NCI-H2081 treated with DMSO at 0.1 percent for 48 hours (cell line): ENCODE data around the gene CLIP1.
"Not testable (repeated sequence)": the region's sequence is repeated elsewhere in the genome, so short reads cannot be mapped to it uniquely, and the experiment has no call there.

Experiments used
- DNase-seq: peaks from one replicate; lab custom pipeline; 2025; lab: John Stamatoyannopoulos, UW

Gene CLIP1

DNA sequence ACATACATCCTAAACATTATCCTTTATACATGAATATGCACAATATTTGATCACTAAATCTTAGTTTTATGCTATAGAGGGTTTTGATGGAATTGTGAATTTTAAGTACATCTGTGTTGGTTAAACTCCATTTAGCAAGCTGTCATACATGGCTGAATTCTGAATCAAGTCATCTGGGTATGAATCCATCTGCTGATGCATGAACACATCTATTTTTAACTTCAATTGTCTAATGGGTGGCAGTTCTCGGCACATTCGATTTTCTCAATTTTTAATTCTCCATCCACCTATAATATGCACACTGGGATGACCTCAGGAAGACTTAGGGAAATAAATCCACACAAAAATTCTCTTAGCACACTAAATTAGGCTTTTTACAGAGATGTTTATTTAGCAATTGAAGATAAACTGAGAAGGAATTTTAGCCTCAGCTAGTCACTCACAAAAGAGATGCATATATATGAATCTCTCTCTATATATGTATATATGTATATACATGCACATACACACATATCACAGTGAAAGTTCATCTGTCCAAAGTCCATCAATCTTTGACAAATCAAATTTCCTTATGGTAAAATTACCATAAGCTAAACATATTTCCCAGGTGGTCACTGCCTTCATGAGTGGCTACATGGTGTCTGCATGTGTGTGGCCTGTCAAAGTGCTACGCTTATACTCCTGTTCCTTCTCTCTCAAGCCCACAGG lies 111.7 kb downstream of the CLIP1 start:
- DNase-seq: no peak

DNA sequence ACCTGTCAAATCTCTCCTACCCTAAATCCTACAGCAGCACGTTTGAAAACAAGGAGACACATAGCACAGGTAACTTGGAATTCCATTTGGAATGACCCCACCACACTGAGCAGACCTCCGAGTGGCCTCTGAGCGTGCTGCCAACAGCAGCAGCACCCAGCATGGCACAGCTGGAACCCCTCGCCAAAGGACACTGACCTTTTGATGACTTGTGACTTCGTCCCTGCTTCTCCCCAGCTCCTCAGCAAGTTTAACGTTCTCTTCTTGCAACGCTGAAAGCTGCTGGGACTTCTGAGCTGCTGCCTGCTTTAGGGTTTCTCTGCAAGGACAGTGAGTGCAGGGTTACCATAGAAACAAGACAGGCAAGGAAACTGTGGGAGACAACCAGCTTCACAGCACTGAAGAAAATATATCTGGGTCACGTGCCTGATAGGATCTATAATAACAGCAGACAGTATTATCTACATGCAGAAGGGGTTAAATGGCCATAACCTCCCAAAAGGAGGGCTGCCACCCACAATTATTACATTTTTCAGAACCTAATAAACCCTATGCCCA lies 112.8 kb downstream of the CLIP1 start:
- no peak for DNase-seq

GRCh38 chr12:122308811-122309210 lies 113.7 kb downstream of the CLIP1 start:
- DNase-seq: no peak

DNA sequence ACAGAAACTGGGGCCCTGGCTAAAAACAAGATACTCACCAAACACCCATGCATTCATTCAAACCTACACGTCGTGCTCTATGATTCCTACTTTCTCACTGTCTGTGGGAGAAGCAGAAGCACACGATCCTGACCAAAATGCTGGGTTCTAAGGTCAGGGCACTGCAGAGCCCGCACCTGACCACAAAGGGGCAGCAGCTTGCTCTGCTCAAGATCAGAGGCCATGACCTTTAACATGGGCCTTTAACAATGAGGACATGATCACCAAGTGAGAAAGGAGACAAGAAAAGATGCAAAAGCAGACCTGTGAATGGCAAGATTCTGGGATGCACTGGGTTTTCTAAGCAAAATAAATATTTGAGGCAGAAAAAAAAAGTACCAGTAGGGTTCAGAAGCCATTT lies 116.1 kb downstream of the CLIP1 start:
- no peak for DNase-seq

GRCh38 chr12:122304924-122305323 lies 117.5 kb downstream of the CLIP1 start:
- DNase-seq: peak; percentile 91

DNA sequence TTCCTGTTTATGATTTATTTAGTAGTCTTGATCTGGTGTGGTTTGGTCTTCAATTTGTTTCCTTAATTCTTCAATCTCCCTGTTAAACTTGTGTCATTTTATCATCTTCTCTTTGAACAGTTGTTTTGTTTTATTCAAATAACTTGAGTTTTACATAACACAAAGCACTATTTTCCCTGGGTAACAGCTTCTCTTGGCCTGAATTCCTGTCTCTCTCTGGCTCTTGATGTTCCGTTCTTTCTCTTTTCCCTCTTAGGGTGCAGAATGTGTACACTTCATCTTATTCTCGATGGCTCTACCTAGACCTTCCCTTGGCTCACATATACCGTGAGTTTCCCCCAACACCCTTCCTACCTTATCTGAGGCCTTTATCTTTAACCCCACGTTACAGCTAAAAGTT lies 119.4 kb downstream of the CLIP1 start:
- no peak for DNase-seq

DNA sequence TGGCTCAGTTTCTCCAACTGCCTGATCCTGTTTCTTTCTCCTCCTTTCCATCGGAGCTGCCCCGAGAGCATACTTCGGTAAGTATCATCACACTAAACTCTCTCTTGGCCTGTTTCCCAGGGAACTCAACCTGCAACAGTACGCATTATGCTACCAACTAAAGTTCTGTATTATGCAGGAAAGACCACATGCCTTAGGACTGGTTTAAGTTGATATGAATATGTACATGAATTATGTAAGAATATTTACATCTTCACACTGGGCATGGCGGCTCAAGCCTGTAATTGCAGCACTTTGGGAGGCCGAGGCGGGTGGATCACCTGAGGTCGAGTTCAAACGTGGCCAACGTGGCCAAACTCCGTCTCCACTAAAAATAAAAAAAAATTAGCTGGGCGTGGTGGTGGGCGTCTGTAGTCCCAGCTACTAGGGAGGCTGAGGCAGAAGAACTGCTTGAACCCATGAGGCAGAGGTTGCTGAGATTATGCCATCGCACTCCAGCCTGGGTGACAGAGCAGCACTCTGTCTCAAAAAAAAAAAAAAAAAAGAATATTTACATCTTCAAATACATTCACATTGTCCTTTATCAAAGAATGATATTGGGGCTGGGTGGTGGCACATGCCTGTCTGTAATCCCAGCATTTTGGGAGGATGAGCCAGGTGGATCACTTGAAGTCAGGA lies 124.3 kb downstream of the CLIP1 start:
- no peak for DNase-seq

DNA sequence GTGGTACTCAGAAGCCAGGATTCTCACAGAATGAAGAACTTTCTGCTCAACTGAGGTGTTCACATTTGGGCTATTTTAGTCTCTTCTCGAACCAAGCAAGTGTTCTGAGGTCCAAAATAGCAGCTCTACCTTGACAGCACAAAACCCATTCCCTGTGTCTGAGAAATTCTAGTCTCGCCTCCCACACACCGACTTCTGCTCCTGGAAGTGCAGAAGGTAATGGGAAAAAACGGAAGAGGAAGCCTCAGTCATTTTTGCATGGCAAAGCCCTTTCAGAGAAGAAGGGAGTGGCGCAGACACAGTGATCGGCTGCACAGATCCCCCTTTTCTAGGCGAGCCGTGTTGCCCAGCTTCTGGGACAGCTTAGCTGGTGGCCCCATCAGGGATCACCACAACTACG lies 125.0 kb downstream of the CLIP1 start:
- no peak for DNase-seq

DNA sequence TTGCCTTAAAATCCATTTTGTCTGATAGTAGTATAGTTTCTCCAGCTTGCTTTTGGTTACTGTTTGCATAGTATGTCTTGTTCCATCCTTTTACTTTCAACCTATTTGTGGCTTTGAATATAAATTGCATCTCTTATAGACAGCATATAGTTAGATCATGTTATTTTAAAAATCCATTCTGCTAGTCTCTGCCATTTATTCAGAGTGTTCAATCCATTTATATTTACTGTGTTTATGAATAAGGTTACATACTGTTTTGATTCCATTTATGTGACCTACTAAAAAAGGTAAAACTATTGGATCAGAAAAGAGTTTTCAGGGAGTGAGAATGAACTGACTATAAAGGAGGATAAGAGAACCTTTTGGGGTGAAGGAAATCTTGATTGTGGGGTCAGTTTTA lies 126.6 kb downstream of the CLIP1 start:
- no peak for DNase-seq

DNA sequence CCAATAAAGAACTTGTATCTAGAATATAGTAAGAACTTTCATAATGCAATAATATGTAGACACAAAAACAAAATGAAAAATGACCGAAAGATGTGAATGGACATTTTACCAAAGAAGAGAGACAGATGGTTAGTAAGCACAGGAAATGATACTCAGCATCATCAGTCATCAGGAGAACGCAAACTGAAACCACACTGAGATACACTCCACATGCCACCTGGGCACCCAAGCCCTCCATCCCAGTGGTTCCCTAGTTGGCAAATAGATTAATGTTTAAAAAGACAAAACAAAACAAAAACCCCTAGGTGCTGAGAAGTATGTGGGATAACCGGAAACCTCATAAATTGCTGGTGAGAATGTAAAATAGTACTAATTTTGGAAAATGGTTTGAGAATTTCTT lies 129.4 kb downstream of the CLIP1 start:
- no peak for DNase-seq

GRCh38 chr12:122291431-122291830 lies 131.0 kb downstream of the CLIP1 start:
- no peak for DNase-seq

GRCh38 chr12:122283680-122284079 lies 138.8 kb downstream of the CLIP1 start:
- no peak for DNase-seq

DNA sequence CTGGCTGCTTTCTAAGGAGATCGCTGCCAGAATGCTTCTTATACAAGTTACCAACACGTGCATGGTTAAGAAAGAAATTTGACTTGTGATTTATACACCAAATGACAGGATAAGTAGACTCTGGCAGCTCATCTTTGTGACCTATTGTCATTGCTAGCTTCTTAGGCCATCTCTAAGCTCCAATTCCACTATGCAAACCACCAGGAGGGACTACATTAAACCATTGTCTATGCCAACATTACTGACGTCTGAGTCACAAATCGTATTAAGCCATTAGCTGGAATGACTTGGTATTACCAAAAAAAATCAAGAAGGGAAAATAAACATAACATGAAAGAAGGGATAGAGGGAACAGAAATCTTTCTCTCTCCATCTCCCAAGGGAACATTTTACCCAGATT lies 140.4 kb downstream of the CLIP1 start:
- no peak for DNase-seq

- DNase-seq: no peak
Measured at GRCh38 chr12:122276242-122276641, 146.2 kb downstream of the CLIP1 start.

DNA sequence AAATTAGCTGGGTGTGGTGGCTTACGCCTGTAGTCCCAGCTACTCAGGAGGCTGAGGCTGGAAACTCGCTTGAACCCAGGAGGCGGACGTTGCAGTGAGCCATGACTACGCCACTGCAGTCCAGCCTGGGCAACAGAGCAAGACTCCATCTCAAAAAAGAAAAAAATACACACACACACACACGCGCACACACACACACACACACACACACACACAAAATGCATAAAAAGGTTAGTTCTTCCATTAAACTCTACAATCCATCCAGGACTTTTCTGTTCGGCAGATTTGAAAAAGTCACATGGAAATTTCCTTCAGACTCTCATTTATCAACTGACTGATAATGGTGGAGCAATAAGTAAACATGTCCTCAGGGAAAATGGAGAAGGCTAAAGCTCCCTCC lies 147.0 kb downstream of the CLIP1 start:
- no peak for DNase-seq

GRCh38 chr12:122266230-122266901 lies 156.1 kb downstream of the CLIP1 start, which contains the start of gene VPS33A:
Gene VPS33A, minus strand, starts transcription at chr12:122266494. Its CDS starts 86 bp downstream, at chr12:122266408.
- peak; percentile 74 for DNase-seq

DNA sequence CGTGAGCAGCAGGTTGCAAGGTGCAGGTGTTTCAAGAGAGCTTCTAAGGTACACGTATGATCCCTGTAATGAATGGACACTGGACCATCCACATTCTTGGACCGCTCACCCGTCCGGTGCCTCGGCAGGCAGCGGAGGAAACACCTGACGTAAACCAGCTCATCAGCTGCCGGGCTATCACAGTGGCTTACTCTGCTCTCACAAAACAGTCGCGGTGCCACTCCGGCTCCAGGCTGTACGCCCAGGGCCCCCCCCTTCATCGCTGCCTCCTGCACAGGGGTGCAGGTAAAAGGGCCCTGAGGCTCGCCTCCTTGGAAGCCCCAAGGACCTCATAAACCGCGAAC lies 156.6 kb downstream of the CLIP1 start:
- DNase-seq: no peak

DNA sequence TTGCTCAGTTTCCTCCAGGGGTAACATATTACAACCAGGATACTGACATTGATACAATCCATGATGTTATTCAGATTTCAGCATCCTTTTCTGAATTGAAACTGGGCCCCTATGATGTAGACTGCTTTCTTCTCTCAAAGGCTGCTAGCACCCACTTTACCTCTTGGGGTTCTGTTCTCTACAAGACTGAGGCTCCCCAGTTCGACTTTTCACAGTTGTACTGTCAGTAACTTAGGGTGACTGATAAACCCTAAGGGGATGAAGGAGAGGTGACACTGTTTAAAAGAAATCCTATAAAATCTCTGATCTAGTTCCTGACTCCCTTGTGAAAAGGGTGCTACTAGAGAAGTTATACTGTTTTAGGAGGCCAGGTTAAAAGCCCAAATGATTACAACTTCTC lies 157.0 kb downstream of the CLIP1 start:
- no peak for DNase-seq

DNA sequence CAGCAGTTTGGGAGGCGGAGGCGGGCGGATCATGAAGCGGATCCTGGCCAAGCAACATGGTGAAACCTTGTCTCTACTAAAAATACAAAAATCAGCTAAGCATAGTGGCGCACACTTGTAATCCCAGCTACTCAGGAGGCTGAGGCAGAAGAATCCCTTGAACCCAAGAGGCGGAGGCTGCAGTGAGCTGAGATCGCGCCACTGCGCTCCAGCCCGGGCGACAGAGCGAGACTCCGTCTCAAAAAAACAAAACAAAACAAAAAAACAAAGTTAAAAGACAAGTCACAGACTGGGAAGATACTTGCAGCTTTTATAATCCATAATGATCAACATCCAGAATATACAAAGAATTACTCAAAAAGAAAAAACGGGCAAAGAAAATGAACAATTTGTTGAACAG lies 161.7 kb downstream of the CLIP1 start:
- DNase-seq: not testable (repeated sequence)

DNA sequence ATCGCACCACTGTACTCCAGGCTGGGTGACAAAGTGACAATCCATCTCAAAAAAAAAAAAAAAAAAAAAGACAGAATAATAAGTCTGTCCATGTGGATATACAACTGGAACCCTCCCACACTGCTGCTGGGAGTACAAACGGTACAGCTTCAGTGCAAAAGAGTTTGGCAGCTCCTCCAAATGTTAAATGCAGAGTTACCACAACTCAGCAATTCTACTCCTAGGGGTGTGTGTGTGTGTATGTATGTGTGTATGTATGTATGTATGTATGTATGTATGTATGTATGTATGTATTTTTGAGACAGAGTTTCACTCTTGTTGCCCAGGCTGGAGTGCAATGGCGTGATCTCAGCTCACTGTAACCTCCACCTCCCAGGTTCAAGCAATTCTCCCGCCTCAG lies 163.5 kb downstream of the CLIP1 start:
- not testable (repeated sequence) for DNase-seq

DNA sequence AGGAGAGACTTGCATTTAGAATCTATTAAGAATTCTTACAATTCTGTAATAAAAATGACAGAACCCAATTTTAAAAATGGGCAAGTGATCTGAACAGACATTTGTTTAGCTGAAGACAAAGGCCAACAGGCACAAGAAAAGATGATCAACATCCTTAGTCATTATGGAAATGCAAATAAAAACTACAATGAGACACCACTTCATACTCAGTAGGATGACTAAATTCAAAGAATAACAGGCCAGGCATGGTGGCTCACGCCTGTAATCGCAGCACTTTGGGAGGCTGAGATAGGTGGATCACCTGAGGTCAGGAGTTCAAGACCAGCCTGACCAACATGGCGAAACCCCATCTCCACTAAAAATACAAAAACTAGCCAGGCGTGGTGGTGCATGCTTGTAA lies 164.0 kb downstream of the CLIP1 start:
- not testable (repeated sequence) for DNase-seq

- no peak for DNase-seq
Measured at GRCh38 chr12:122250536-122250935, 171.9 kb downstream of the CLIP1 start.

DNA sequence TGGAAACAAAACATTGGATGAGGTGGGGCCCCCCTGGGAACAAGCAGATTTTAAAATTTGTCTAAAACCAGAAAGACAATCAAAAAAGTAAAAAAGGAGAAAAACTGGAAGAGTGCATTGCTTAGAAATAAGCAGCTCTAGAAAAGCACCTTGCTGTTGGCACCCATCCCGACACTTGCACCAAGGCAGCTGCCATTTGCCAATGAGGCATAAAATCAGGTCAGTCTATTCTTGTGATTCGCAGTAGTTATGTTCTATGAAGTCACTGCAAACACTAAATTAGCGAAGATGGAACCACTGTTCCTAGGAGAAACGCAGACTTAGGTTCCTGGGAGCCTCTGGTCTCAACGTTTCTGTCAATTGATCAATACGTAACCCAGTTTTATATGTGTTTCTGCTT lies 172.4 kb downstream of the CLIP1 start:
- no peak for DNase-seq
